Neural cell (in vitro differentiated cells): ENCODE measurements around the gene BHLHA15. TPM values are rescaled to one million over a fixed set of nuclear protein-coding genes. Genes with fewer than 3 reads are reported as not detected.

Source experiments
- H2AFZ ChIP-seq: fragments of 200-600, 300-800 bp; sonication (generic), shearing (Covaris generic); 2 replicates; pipeline ENCODE4 v1.6.0; 2014; ENCODE audit warnings: low read depth, mild to moderate bottlenecking, antibody characterized with exemption, low read length, moderate library complexity
- H3F3A ChIP-seq: fragments of 200-600 bp; shearing (Covaris generic); 2 replicates; pipeline ENCODE4 v1.6.1; 2016; ENCODE audit warnings: mild to moderate bottlenecking, moderate library complexity, mixed read lengths, antibody characterized with exemption, low read length; ENCODE audit not compliant: insufficient read depth, poor library complexity, severe bottlenecking
- H3K27ac ChIP-seq: fragments of 200-600, 300-800 bp; sonication (generic), shearing (Covaris generic); 2 replicates; pipeline ENCODE4 v1.5.1; 2014; ENCODE audit warnings: mild to moderate bottlenecking, low read length, moderate library complexity
- H3K27me3 ChIP-seq: fragments of 300-800, 200-600 bp; sonication (generic), shearing (Covaris generic); 2 replicates; pipeline ENCODE4 v1.6.0; 2014; ENCODE audit warnings: mild to moderate bottlenecking, low read depth, low read length, moderate library complexity; ENCODE audit not compliant: insufficient read depth
- H3K36me3 ChIP-seq: fragments of 300-800, 200-600 bp; sonication (generic), shearing (Covaris generic); 2 replicates; pipeline ENCODE4 v1.5.1; 2014; ENCODE audit warnings: mild to moderate bottlenecking, antibody characterized with exemption, low read length, moderate library complexity; ENCODE audit not compliant: insufficient read depth
- H3K4me2 ChIP-seq: fragments of 300-800, 200-600 bp; sonication (generic), shearing (Covaris generic); 2 replicates; pipeline ENCODE4 v1.6.0; 2014; ENCODE audit warnings: mild to moderate bottlenecking, low read length
- H3K4me3 ChIP-seq: fragments of 300-800, 200-600 bp; sonication (generic), shearing (Covaris generic); 2 replicates; pipeline ENCODE4 v1.5.1; 2014; ENCODE audit warnings: mild to moderate bottlenecking, low read length, moderate library complexity
- H3K79me2 ChIP-seq: fragments of 200-600 bp; shearing (Covaris generic); replicated peaks from 2 replicates; pipeline ENCODE4 v1.6.0; 2014; ENCODE audit warnings: mild to moderate bottlenecking, low read length, moderate library complexity; ENCODE audit not compliant: insufficient read depth
- H3K9ac ChIP-seq: fragments of 300-800, 200-600 bp; sonication (generic), shearing (Covaris generic); 2 replicates; pipeline ENCODE4 v1.6.1; 2016; ENCODE audit warnings: mild to moderate bottlenecking, low read length, mixed read lengths
- H3K9me2 ChIP-seq: fragments of 200-600 bp; shearing (Covaris generic); 2 replicates; pipeline ENCODE4 v1.6.1; 2016; ENCODE audit warnings: mild to moderate bottlenecking, low read length, mixed read lengths; ENCODE audit not compliant: insufficient read depth
- H3K9me3 ChIP-seq: fragments of 200-600, 300-800 bp; sonication (generic), shearing (Covaris generic); 2 replicates; pipeline ENCODE4 v1.6.1; 2016; ENCODE audit warnings: mild to moderate bottlenecking, mixed run types, low read length, moderate library complexity, mixed read lengths
- H4K20me1 ChIP-seq: fragments of 200-600 bp; shearing (Covaris generic); 2 replicates; pipeline ENCODE4 v1.6.1; 2016; ENCODE audit warnings: mild to moderate bottlenecking, mixed run types; ENCODE audit not compliant: insufficient read depth
- CTCF ChIP-seq: fragments of 450-650 bp; IDR thresholded peaks from 2 replicates; pipeline ENCODE4 v1.5.1; 2014; ENCODE audit warnings: antibody characterized with exemption, mild to moderate bottlenecking, moderate library complexity; ENCODE audit not compliant: poor library complexity, severe bottlenecking
- EP300 ChIP-seq: fragments of 450-650 bp; conservative IDR thresholded peaks from 2 replicates; pipeline ENCODE4 v1.6.1; 2014; ENCODE audit warnings: antibody characterized with exemption, mild to moderate bottlenecking, moderate library complexity; ENCODE audit not compliant: poor library complexity, severe bottlenecking
- EZH2 ChIP-seq: fragments of 200-600, 300-800 bp; shearing (Covaris generic), sonication (generic); IDR thresholded peaks from 2 replicates; pipeline ENCODE4 v1.6.1; 2014; ENCODE audit warnings: antibody characterized with exemption, low read length, borderline replicate concordance, mild to moderate bottlenecking; ENCODE audit not compliant: insufficient read depth, poor library complexity, severe bottlenecking
- MXI1 ChIP-seq: fragments of 450-650 bp; conservative IDR thresholded peaks from 2 replicates; pipeline ENCODE4 v1.6.1; 2014; ENCODE audit warnings: antibody characterized with exemption, mild to moderate bottlenecking; ENCODE audit not compliant: poor library complexity, severe bottlenecking
- POLR2AphosphoS5 ChIP-seq: IDR thresholded peaks from 2 replicates; pipeline ENCODE4 v1.6.1; 2012
- RAD21 ChIP-seq: fragments of 450-650 bp; conservative IDR thresholded peaks from 2 replicates; pipeline ENCODE4 v1.6.1; 2014; ENCODE audit warnings: antibody characterized with exemption, mild to moderate bottlenecking, moderate library complexity
- REST ChIP-seq: IDR thresholded peaks from 2 replicates; pipeline ENCODE4 v1.6.1; 2012; ENCODE audit warnings: borderline replicate concordance
- SMC3 ChIP-seq: fragments of 450-650 bp; conservative IDR thresholded peaks from 2 replicates; pipeline ENCODE4 v1.6.1; 2014; ENCODE audit warnings: antibody characterized with exemption, mild to moderate bottlenecking, moderate library complexity; ENCODE audit not compliant: poor library complexity
- TAF1 ChIP-seq: IDR thresholded peaks from 2 replicates; pipeline ENCODE4 v1.6.1; 2012; ENCODE audit warnings: low read depth
- polyA plus RNA-seq: library from polyadenylated mRNA; depleted of rRNA; stranded (reverse); fragments of >200 nt; gene quantifications from 2 replicates; pipeline ENCODE4 v1.2.3, GENCODE V29; 2014

BHLHA15 gene
- polyA plus RNA-seq, 1 donor from 2014 or later, result not detected

GRCh38 chr7:98204670-98205069, 6.6 kb upstream of the BHLHA15 start:
- no peaks in the 10 kb centered on the region for H3K79me2 ChIP-seq
- no peaks in the 10 kb centered on the region for H3K9me2 ChIP-seq
- TF ChIP-seq CTCF (no peak), RAD21 (no peak), MXI1 (no peak), REST (no peak), SMC3 (no peak), EP300 (no peak), TAF1 (no peak), EZH2 (no peak), POLR2AphosphoS5 (no peak)
- no peak overlapping the region for H3K4me3 ChIP-seq
- H3K36me3 ChIP-seq, result no peaks in the 10 kb centered on the region
- H4K20me1 ChIP-seq, result no peaks in the 10 kb centered on the region
- H3K9me3 ChIP-seq, result no peaks in the 10 kb centered on the region
- H2AFZ ChIP-seq, result no peak overlapping the region
- H3K9ac ChIP-seq, result no peak overlapping the region
- no peak overlapping the region for H3K27ac ChIP-seq
- no peaks in the 10 kb centered on the region for H3K27me3 ChIP-seq
- no peaks in the 10 kb centered on the region for H3F3A ChIP-seq
- H3K4me2 ChIP-seq, result no peak overlapping the region

GRCh38 chr7:98205162-98205845, 5.9 kb upstream of the BHLHA15 start:
- no peaks in the 10 kb centered on the region for H3K79me2 ChIP-seq
- H3K27ac ChIP-seq, result no peak overlapping the region
- H3K9me2 ChIP-seq, result no peaks in the 10 kb centered on the region
- no peaks in the 10 kb centered on the region for H3K36me3 ChIP-seq
- no peaks in the 10 kb centered on the region for H4K20me1 ChIP-seq
- H3F3A ChIP-seq, result no peaks in the 10 kb centered on the region
- TF ChIP-seq SMC3, result no peak
- no peak for TF ChIP-seq EZH2
- H3K27me3 ChIP-seq, result no peaks in the 10 kb centered on the region
- no peak overlapping the region for H3K4me2 ChIP-seq
- H3K9me3 ChIP-seq, result no peaks in the 10 kb centered on the region
- no peak overlapping the region for H2AFZ ChIP-seq
- no peak overlapping the region for H3K9ac ChIP-seq
- H3K4me3 ChIP-seq, result no peak overlapping the region
